Measurements from ENCODE around the gene CHD9.
A peak's percentile ranks its signal among the peaks of the same experiment; 100 is the strongest.
"Not testable (repeated sequence)": the region's sequence is repeated elsewhere in the genome, so short reads cannot be mapped to it uniquely, and the experiment has no call there.

The CHD9 gene

DNA sequence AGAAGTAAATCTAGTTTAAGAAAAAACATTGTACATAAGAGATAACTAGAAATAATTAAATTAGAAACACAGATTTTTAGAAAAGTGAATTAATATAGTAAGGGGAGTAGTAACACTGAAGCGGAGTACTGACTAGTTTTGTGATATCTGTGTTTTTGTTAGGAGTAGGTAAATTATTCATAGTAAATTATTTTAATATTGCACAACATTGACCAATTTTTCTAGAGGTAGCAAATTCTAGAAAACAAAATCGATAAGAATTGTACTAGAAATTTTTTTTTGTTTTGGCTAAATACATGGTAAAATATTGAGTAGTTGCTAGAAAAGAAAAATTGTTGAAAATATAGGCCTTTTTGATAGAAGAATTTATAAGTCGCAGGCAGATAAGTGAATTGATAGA is 156.5 kb downstream of the CHD9 start:
- DNase-seq: no peak

GRCh38 chr16:53212893-53213223 is 158.1 kb downstream of the CHD9 start:
- DNase-seq: no peak

GRCh38 chr16:53213542-53213941 is 158.8 kb downstream of the CHD9 start:
- DNase-seq: no peak

DNA sequence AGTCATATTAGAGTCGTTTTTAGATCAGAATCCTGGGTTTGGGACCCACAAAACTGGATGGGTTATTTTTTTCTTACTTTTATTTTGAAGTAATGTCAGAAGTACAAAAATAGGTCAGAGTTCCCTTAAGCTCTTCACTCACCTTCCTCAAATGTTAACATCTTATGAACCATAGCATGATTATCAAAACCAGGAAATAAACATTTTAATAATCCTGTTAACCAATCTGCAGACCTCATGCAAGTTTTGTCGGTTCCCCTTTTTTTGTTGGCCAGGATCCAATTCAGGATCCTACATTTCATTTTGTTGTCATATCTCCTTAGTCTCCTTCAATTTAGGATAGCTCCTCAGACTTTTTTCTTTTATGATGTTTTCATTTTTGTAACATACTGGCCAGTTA is 162.0 kb downstream of the CHD9 start:
- no peak for DNase-seq

DNA sequence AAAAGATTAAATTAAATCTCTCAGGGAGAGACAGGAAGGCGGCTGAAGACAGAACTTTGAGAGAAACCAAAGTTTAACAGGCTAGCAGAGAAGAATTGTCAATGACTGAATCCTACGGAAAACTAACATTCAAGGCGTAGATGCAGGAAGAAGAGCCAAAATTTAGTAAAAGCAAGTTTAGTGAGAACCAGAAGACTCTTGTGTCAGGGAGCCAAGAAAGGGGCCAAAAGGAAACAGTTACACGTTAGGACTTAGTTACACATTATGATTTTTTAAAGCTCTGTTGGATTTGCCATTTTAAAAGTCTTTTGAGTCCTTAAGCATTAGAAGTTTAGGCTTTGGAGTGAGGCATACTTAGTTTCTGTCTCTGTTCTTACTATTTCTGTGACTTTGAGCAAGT is 164.6 kb downstream of the CHD9 start:
- DNase-seq: peak; percentile 36

GRCh38 chr16:53219795-53220454 is 165.1 kb downstream of the CHD9 start:
- no peak for DNase-seq

- no peak for DNase-seq
These were observed 165.8 kb downstream of the CHD9 start for GRCh38 chr16:53220585-53220984.

GRCh38 chr16:53224951-53225533 is 170.3 kb downstream of the CHD9 start:
- DNase-seq: no peak

GRCh38 chr16:53232826-53233529 is 178.2 kb downstream of the CHD9 start:
- no peak for DNase-seq

DNA sequence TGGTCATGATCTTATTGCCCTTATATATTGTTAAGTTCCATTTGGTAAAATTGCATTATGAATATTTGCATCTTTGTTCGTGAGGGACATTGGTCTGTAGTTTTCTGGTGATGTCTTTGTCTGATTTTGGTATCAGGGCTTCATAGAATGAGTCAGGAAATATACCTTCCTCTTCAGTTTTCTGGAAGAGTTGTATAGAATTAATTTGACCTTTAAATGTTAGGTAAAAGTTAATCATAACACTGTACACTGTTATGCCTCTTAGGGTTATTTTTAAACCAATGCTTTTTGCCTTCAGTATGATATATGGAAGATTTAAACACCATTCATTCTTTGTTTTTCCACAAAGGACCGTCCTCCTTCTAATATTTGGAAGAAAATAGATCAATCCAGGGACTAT is 180.0 kb downstream of the CHD9 start:
- no peak for DNase-seq

DNA sequence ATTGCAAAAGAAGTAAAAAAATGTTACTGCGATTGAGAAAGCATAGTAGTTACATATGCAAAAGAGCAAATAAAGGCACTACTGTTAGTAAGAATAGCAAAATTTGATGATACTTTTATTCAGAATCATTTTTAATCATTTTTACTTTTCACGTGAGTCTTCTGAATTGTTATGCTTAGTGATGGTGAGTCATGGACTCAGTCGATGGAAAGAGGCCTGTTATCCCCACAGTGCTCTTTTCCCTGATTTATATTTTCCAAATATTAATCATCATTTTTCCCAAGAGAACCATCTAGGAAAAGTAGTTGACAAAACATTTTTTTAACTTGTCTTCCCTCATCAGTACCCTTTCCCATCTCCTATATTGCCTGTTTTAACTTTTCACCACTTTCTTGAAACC is 181.1 kb downstream of the CHD9 start:
- DNase-seq: no peak

DNA sequence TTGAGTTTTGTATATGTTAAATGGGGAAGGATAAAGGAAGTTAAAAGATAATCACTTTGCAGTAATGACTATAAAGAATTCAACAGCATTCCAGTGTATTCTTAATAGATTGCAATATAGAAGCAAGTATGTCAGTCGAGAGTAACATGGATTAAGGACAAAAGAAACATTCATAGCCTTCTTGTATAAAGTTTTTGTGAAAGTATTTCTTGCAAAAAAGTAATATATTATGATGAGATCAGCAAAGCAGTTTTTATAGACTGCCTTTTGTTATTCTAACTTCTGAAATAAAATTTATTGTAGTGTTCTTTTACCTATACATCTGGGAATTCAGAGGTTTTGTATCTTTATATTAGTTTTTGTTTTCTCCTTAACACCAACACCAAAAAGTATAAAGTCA is 194.5 kb downstream of the CHD9 start:
- DNase-seq: no peak

GRCh38 chr16:53257001-53257400 is 202.2 kb downstream of the CHD9 start:
- DNase-seq: no peak

- DNase-seq: no peak
These were observed 204.0 kb downstream of the CHD9 start for GRCh38 chr16:53258809-53259208.

DNA sequence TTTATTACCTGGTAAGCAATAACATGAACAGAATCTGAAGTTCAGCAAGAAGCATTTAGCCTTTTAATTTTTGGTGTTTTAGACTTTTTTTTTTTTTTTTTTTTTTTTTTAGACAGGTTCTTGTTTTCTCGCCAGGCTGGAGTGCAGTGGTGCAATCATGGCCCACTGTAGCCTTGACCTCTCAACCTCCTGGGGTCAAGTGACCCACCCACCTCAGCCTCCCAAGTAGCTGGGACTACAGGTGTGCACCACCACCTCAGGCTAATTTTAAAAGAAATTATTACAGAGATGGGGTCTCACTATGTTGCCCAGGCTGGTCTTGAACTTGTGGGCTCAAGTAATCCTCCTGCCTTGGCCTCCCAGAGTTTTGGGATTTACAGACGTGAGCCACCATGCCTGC is 206.5 kb downstream of the CHD9 start:
- no peak for DNase-seq

DNA sequence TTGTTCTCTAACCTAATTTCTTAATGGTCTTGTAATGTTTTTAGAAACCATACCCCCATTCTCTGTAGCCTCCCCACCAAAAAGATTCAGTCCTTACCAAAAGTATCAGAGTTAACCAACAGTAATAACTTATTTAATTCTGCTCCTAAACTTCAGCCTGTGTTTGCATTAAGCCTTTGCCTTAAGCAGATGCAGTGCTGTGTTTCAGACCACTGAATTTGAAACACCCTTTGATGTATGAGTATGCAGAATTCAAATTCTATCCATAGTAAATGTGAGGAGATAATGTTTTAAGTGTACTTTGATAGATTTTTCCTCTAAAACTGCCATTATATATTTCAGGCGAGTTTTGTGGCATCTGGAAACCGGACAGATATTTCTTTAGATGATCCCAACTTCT is 207.9 kb downstream of the CHD9 start:
- no peak for DNase-seq

DNA sequence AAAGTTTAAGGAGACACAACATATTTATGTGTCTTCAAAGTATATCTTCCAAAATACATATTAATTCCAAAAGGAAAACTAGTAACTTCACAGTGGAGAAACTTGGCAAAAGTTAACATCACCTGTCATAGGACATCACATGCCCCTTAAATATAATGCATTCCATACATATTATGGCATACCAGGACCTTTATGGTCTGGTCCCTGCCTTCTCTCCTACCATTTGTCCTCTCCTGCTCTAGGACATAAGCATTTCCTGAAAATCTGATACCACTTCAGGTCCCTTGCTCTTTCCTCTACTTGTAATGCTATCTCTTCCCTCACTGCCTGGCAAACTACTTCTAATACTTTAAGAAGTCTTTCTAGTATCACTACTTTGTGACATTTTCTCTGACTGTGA is 211.4 kb downstream of the CHD9 start:
- DNase-seq: no peak

DNA sequence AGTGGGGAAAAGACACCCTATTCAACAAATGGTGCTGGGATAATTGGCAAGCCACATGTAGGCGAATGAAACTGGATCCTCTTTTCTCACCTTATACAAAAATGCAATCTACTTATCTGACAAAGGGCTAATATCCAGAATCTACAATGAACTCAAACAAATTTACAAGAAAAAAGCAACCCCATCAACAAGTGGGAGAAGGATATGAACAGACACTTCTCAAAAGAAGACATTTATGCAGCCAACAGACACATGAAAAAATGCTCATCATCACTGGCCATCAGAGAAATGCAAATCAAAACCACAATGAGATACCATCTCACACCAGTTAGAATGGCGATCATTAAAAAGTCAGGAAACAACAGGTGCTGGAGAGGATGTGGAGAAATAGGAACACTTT is 223.7 kb downstream of the CHD9 start:
- not testable (repeated sequence) for DNase-seq

DNA sequence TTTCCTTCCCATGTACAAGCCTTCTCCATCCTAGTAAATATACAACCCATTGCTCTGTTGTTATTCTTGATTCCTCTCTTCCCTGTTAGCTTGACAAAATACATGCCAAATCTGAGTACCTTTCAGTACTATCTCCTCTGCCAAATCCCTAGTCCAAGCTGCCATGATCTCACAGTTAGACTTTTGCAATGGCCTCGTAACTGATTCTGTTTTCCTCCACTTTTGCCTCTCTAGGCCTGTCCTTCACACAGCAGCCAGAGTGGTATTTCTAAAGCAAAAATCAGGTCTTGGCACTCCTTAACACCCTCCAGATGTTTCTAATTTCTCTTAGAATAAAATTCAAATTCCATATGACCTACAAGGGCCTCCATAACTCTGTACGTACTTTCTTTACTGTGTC is 226.5 kb downstream of the CHD9 start:
- DNase-seq: no peak

DNA sequence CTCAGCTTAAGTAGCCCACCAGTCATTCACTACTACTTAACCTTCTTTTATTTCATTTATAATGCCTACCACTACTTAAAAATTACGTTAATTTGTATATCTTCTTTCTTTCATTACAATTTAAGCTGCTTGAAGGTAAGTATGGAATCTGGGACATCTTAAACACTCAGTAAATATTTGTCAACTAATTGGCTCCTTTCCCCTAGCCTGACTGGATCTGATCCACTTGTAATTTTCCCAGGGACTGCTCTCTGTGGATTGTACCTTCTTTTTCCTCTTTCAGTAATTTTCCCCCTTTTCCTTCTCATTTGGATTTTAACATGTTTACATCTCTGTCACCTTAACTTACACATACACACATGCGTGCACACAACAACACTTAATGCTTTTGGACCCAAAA is 227.1 kb downstream of the CHD9 start:
- no peak for DNase-seq

DNA sequence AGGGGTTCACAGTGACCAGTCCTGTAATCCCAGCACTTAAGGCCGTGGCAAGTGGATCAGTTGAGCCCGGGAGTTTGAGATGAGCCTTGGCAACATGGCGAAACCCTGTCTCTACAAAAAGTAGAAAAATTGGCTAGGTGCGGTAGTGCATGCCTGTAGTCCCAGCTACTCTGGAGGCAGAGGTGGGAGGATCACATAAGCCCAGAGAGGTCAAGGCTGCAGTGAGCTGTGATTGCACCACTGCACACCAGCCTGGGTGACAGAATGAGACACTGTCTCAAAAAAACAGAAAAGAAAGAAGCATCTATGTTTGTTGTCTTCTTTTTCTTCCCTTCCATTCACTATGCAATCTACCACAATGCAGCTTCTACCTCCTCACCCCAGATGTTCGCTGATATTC is 227.5 kb downstream of the CHD9 start:
- DNase-seq: no peak

DNA sequence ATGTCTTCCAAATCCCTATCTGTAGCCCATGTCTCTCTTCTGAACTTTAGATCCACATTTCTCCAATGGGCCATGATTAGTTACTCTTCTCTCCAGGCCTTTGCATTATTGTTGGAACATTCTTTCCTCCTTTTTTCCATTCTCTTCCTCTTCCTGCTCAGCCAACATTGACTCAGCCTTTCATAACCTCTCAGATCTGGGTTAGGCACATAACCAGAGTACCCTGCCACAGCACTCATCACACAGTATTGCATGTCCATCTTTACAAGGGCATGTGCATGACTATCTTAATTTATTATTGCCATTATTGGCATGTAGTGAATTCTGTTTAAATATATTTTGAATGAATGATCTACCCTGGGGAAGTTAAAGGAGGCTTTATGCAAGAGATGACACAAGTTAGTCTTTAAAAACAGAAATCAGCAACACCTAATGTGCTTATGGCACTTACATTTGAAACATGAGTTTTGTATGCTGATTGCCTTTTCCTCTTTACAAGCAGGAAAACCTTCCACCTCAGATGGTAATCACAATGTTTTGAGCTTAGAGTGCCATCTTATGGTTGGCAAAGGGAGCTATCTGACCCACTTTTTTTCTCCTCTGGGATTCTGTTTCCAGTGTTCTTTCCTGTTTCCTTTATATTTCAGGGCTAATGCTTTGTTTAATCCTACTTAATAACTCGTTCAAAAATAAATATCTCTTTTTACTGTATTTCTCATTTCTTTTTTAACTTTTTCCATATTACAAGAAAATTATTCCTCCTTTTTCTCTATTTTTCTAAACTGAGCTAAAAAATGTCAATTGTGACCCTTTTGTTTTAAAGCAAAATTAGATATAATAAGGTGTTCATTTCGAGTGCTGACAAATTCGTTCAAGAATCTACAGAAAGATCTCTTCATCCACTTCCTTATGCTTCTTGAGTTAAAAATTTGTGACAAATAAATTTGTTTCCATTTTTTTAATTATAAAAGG is 228.5 kb downstream of the CHD9 start:
- DNase-seq: no peak

DNA sequence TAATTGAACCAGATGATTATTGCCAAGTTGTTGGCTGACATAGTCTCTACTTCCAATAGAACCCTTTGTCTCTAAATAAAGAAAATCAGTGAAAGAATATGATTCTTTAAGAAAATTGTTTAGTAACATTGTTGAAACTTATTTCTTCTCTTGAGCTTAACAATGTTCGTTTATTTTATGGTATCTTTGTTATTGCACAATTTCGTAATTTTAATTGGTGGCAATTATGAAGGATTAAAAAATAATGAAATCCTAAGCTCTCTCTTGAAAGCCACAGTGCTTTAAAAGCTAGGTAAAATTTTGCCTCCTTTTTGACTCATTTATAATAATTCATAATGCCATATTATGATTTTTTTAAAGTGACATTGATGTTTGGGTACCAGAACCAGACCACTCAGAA is 230.4 kb downstream of the CHD9 start:
- no peak for DNase-seq

- DNase-seq: no peak
These were observed 235.7 kb downstream of the CHD9 start for GRCh38 chr16:53290520-53290919.

Measured in femur (tissue), 1 donor.